Measurements from ENCODE around the gene ZNF221. TPM values are rescaled to one million over a fixed set of nuclear protein-coding genes. Genes with fewer than 3 reads are reported as not detected.
A peak's percentile ranks its signal among the peaks of the same experiment; 100 is the strongest.

Gene ZNF221
- total and polyA plus RNA-seq, 9 of the 15 experiments (the other 6 are each of a cell fraction or from before 2014, with no cell fraction given) = 0.32 to 1.4 (median 0.45) TPM

DNA sequence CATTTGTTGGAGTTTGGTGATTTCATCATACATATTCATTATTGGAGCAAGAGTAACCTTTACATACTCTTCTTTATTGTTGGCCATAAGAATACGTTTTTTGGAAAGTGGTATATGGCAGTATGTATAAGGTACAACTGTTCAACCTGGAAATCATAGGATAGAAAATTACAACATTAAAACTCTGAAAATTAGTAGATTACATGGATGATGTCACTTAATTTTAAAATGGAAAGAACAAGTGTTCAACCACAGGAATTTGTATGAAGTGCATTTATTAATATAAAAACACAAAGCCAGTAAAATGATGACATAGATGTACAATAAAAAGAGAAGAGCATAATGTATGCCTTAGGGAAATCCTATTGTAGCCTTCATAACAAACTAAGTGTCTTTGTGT, 25.7 kb downstream of the ZNF221 start:
- H3K27me3 ChIP-seq (ENCODE audit: control insufficient read depth in 2 of 2, insufficient read depth in 2 of 2, low read length in 2 of 2) = no peaks in the 10 kb centered on the region
- ATAC-seq (no peak), DNase-seq (ENCODE audit: extremely low read depth in 1 of 4, low spot score in 3 of 4) (no peak), FAIRE-seq (no peak)
- H3K27ac ChIP-seq (ENCODE audit: extremely low read depth, low read depth, low read length) = no peak overlapping the region
- BruUV-seq (replicated peaks) = no TSS peak
- H2AFZ ChIP-seq (ENCODE audit: low read depth, low read length) = no peak overlapping the region
- H3K9ac ChIP-seq (ENCODE audit: insufficient read depth in 1 of 2, low read depth in 2 of 2, low read length in 2 of 2) = no peak overlapping the region
- intact Hi-C loops (cut with micrococcal nuclease) = no loop called here
- no peaks in the 10 kb centered on the region for H4K20me1 ChIP-seq (replicated peaks; ENCODE audit: control insufficient read depth, insufficient read depth, low read length)
- no peaks in the 10 kb centered on the region for H3K9me3 ChIP-seq (replicated peaks; ENCODE audit: control insufficient read depth, insufficient read depth, low read depth, low read length)
- no peak overlapping the region for H3K4me3 ChIP-seq
- ChIA-PET CTCF (ENCODE audit: low intra/inter-chr PET ratio) (no interaction called here), POLR2A (no interaction called here)
- in situ Hi-C loops (cut with MboI) = no loop called here
- H3K36me3 ChIP-seq (ENCODE audit: control insufficient read depth, insufficient read depth, low read length) = no peaks in the 10 kb centered on the region
- TF ChIP-seq, protein P1, sequence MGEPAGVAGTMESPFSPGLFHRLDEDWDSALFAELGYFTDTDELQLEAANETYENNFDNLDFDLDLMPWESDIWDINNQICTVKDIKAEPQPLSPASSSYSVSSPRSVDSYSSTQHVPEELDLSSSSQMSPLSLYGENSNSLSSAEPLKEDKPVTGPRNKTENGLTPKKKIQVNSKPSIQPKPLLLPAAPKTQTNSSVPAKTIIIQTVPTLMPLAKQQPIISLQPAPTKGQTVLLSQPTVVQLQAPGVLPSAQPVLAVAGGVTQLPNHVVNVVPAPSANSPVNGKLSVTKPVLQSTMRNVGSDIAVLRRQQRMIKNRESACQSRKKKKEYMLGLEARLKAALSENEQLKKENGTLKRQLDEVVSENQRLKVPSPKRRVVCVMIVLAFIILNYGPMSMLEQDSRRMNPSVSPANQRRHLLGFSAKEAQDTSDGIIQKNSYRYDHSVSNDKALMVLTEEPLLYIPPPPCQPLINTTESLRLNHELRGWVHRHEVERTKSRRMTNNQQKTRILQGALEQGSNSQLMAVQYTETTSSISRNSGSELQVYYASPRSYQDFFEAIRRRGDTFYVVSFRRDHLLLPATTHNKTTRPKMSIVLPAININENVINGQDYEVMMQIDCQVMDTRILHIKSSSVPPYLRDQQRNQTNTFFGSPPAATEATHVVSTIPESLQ (CRISPR knock-in tag; IDR thresholded peaks at IDR 0.05) = no peak
- TF ChIP-seq CEBPG (CRISPR knock-in tag; IDR thresholded peaks at IDR 0.05) (no peak), CEBPG (tag; conservative IDR thresholded peaks at IDR 0.05 in 1 of 2, IDR thresholded peaks at IDR 0.05 in 1 of 2) (0 out of 4 replicates have a peak, but pooled peaks have one; percentile 18 to 20)
- WGBS (ENCODE audit: insufficient coverage, low coverage, missing lambda C conversion rate) = 0% methylated on average over 1 of the region's 1 CpG
- H3K4me2 ChIP-seq (ENCODE audit: insufficient read depth, low read length) = no peak overlapping the region
- H3K79me2 ChIP-seq (ENCODE audit: control insufficient read depth, insufficient read depth, low read length) = no peaks in the 10 kb centered on the region
- H3K9me1 ChIP-seq (ENCODE audit: control insufficient read depth, insufficient read depth, low read length) = no peaks in the 10 kb centered on the region
- no peaks in the 10 kb centered on the region for H3K4me1 ChIP-seq (replicated peaks in 1 of 2; ENCODE audit: control insufficient read depth in 2 of 2, insufficient read depth in 2 of 2, low read length in 2 of 2)

DNA sequence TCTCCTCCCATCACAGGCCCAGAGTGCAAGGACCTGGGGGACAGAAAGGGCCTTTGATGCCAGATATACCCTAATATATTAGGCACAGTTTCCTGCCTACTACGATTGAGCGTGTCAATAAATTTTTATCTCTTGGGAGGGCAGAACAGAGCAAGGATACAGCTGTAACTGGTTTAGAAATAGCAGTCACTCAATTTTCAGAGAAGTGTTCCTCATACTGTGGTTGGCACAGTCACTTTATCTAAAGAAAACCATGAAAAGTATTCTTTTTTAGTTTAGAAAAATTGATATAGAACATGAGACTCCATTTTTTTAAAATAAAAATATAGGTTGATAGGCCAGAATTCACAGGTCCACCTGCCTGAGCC, 32.5 kb downstream of the ZNF221 start:
- H3K36me3 ChIP-seq (ENCODE audit: control insufficient read depth, insufficient read depth, low read length) = no peaks in the 10 kb centered on the region
- peak overlapping the region; percentile 94 for H2AFZ ChIP-seq (ENCODE audit: low read depth, low read length)
- no peaks in the 10 kb centered on the region for H3K9me1 ChIP-seq (ENCODE audit: control insufficient read depth, insufficient read depth, low read length)
- ATAC-seq (peak; percentile 22; the same call in 2 of the 3 replicates), DNase-seq (ENCODE audit: extremely low read depth in 1 of 4, low spot score in 3 of 4) (no peak), FAIRE-seq (no peak)
- H3K4me3 ChIP-seq = peak overlapping the region; percentile 32
- no peak overlapping the region for H3K9ac ChIP-seq (ENCODE audit: insufficient read depth in 1 of 2, low read depth in 2 of 2, low read length in 2 of 2)
- peak overlapping the region; percentile 78 for H3K4me2 ChIP-seq (ENCODE audit: insufficient read depth, low read length)
- intact Hi-C loops (cut with micrococcal nuclease) (no loop called here), in situ Hi-C loops (cut with MboI) (no loop called here)
- no peaks in the 10 kb centered on the region for H3K9me3 ChIP-seq (replicated peaks; ENCODE audit: control insufficient read depth, insufficient read depth, low read depth, low read length)
- BruUV-seq (replicated peaks) = no TSS peak
- WGBS (ENCODE audit: insufficient coverage, low coverage, missing lambda C conversion rate) = 30% methylated on average over 2 of the region's 2 CpGs
- no peaks in the 10 kb centered on the region for H4K20me1 ChIP-seq (replicated peaks; ENCODE audit: control insufficient read depth, insufficient read depth, low read length)
- no peaks in the 10 kb centered on the region for H3K4me1 ChIP-seq (replicated peaks in 1 of 2; ENCODE audit: control insufficient read depth in 2 of 2, insufficient read depth in 2 of 2, low read length in 2 of 2)
- H3K27me3 ChIP-seq (ENCODE audit: control insufficient read depth in 2 of 2, insufficient read depth in 2 of 2, low read length in 2 of 2) = no peaks in the 10 kb centered on the region
- no peak overlapping the region for H3K27ac ChIP-seq (ENCODE audit: extremely low read depth, low read depth, low read length)
- ChIA-PET CTCF (ENCODE audit: low intra/inter-chr PET ratio) (no interaction called here), POLR2A (interaction anchor here (0.6 to 0.7 kb wide), 3 partner anchors 17 to 31 kb away, joined by 3 read pairs; no protein-coding TSS in a partner anchor)
- H3K79me2 ChIP-seq (ENCODE audit: control insufficient read depth, insufficient read depth, low read length) = no peaks in the 10 kb centered on the region
- TF ChIP-seq ERF (CRISPR knock-in tag; IDR thresholded peaks at IDR 0.05) = no peak
- TF ChIP-seq ZNF121 (CRISPR knock-in tag; conservative IDR thresholded peaks at IDR 0.05) = no peak
- TF ChIP-seq HNRNPH1 (optimal IDR thresholded peaks at IDR 0.05; ENCODE audit: low read depth, low read length) = no peak
- no peak for TF ChIP-seq SPI1 (IDR thresholded peaks at IDR 0.05; ENCODE audit: borderline replicate concordance, low read depth, low read length)
- no peak for TF ChIP-seq POLR3A (IDR thresholded peaks at IDR 0.05; ENCODE audit: borderline replicate concordance, extremely low read depth, insufficient read depth, insufficient read length)
- TF ChIP-seq BCL6 (CRISPR knock-in tag; IDR thresholded peaks at IDR 0.05) = no peak
- TF ChIP-seq ZNF644 (tag; IDR thresholded peaks at IDR 0.05; ENCODE audit: low read depth) = no peak
- no peak for TF ChIP-seq BDP1 (IDR thresholded peaks at IDR 0.05; ENCODE audit: insufficient read depth, insufficient read length)
- TF ChIP-seq TAF7 (tag; IDR thresholded peaks at IDR 0.05) = no peak
- TF ChIP-seq RBM25 (IDR thresholded peaks at IDR 0.05; ENCODE audit: low read depth, low read length, severe bottlenecking) = no peak
- TF ChIP-seq GTF2E2 (tag; IDR thresholded peaks at IDR 0.05) = no peak
- TF ChIP-seq ZNF586 (CRISPR knock-in tag; conservative IDR thresholded peaks at IDR 0.05) = no peak
- no peak for TF ChIP-seq ZNF175 (CRISPR knock-in tag; IDR thresholded peaks at IDR 0.05; ENCODE audit: low read depth)
- TF ChIP-seq ARID2 (IDR thresholded peaks at IDR 0.05) = no peak
